Measurements from ENCODE around the gene KAZN. TPM values are rescaled to one million over a fixed set of nuclear protein-coding genes. Genes with fewer than 3 reads are reported as not detected.

KAZN gene
- polyA plus RNA-seq, 1 of the 3 experiments (the other 2 are of a cell fraction) = 6.8 TPM

DNA sequence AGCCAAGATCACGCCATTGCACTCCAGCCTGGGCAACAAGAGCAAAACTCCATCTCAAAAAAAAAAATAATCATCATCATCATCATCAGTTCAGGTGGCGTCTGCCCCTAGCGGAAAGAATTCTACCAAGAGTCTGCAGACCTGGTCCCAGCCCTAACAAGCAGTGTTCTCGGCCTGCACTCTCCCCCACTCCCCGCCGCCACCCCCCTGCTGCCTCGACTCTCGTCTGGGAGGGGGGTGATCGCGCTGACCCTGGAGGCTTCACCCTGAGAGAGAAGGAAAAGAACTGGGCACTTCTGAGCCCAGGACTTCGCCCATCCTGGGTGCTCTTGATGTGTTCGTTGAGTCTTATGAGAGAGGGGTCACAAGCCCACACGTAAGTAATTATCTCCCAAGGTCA, 394.9 kb downstream of the KAZN start:
- H3K36me3 ChIP-seq (replicated peaks in 1 of 2; ENCODE audit: control insufficient read depth in 1 of 2, insufficient read depth in 2 of 2, low read length in 1 of 2) = no peaks in the 10 kb centered on the region
- TF ChIP-seq, protein P1, sequence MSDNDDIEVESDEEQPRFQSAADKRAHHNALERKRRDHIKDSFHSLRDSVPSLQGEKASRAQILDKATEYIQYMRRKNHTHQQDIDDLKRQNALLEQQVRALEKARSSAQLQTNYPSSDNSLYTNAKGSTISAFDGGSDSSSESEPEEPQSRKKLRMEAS (IDR thresholded peaks at IDR 0.05; ENCODE audit: low read depth) = no peak
- TF ChIP-seq NRF1 (IDR thresholded peaks at IDR 0.05; ENCODE audit: low read depth, low read length) = no peak
- TF ChIP-seq, protein P2, sequence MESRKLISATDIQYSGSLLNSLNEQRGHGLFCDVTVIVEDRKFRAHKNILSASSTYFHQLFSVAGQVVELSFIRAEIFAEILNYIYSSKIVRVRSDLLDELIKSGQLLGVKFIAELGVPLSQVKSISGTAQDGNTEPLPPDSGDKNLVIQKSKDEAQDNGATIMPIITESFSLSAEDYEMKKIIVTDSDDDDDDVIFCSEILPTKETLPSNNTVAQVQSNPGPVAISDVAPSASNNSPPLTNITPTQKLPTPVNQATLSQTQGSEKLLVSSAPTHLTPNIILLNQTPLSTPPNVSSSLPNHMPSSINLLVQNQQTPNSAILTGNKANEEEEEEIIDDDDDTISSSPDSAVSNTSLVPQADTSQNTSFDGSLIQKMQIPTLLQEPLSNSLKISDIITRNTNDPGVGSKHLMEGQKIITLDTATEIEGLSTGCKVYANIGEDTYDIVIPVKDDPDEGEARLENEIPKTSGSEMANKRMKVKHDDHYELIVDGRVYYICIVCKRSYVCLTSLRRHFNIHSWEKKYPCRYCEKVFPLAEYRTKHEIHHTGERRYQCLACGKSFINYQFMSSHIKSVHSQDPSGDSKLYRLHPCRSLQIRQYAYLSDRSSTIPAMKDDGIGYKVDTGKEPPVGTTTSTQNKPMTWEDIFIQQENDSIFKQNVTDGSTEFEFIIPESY (IDR thresholded peaks at IDR 0.05; ENCODE audit: borderline replicate concordance, low read depth) = no peak
- no peak for TF ChIP-seq FOSL2 (IDR thresholded peaks at IDR 0.05; ENCODE audit: borderline replicate concordance, low read depth)
- TF ChIP-seq, protein P3, sequence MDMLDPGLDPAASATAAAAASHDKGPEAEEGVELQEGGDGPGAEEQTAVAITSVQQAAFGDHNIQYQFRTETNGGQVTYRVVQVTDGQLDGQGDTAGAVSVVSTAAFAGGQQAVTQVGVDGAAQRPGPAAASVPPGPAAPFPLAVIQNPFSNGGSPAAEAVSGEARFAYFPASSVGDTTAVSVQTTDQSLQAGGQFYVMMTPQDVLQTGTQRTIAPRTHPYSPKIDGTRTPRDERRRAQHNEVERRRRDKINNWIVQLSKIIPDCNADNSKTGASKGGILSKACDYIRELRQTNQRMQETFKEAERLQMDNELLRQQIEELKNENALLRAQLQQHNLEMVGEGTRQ (IDR thresholded peaks at IDR 0.05; ENCODE audit: borderline replicate concordance, low read depth, low read length) = no peak
- no peak for TF ChIP-seq CHD2 (IDR thresholded peaks at IDR 0.05; ENCODE audit: low read length, partially characterized antibody)
- no peak for TF ChIP-seq EZH2phosphoT487 (IDR thresholded peaks at IDR 0.05; ENCODE audit: borderline replicate concordance, low read depth)
- TF ChIP-seq TCF12 (IDR thresholded peaks at IDR 0.05) = no peak
- no peak for TF ChIP-seq MXI1 (IDR thresholded peaks at IDR 0.05; ENCODE audit: low read depth, low read length)
- TF ChIP-seq, protein P4, sequence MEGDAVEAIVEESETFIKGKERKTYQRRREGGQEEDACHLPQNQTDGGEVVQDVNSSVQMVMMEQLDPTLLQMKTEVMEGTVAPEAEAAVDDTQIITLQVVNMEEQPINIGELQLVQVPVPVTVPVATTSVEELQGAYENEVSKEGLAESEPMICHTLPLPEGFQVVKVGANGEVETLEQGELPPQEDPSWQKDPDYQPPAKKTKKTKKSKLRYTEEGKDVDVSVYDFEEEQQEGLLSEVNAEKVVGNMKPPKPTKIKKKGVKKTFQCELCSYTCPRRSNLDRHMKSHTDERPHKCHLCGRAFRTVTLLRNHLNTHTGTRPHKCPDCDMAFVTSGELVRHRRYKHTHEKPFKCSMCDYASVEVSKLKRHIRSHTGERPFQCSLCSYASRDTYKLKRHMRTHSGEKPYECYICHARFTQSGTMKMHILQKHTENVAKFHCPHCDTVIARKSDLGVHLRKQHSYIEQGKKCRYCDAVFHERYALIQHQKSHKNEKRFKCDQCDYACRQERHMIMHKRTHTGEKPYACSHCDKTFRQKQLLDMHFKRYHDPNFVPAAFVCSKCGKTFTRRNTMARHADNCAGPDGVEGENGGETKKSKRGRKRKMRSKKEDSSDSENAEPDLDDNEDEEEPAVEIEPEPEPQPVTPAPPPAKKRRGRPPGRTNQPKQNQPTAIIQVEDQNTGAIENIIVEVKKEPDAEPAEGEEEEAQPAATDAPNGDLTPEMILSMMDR (IDR thresholded peaks at IDR 0.05) = no peak
- no peak for TF ChIP-seq MEF2A (IDR thresholded peaks at IDR 0.05; ENCODE audit: borderline replicate concordance, low read depth)
- H3K27ac ChIP-seq (ENCODE audit: low read depth in 2 of 2, low read length in 1 of 2) = no peak overlapping the region
- no peak overlapping the region for H3K4me2 ChIP-seq
- POLR2A ChIA-PET = no interaction called here
- H3F3A ChIP-seq (replicated peaks; ENCODE audit: insufficient read depth) = peaks cover 20% of the 10 kb centered on the region
- H3K79me2 ChIP-seq (ENCODE audit: insufficient read depth) = peaks cover 59% of the 10 kb centered on the region; the same call in 1 of the 2 replicates
- no peak overlapping the region for H3K4me3 ChIP-seq (ENCODE audit: low read depth in 2 of 2, low read length in 1 of 2)
- no peaks in the 10 kb centered on the region for H3K9me2 ChIP-seq
- 72% methylated on average over 6 of the region's 13 CpGs for WGBS (ENCODE audit: low lambda C conversion rate)
- H3K9ac ChIP-seq = no peak overlapping the region
- CTCF ChIA-PET = interaction anchor here (0.6 kb wide), 1 partner anchor 35 kb away, joined by 5 read pairs; no protein-coding TSS in a partner anchor
- H2AFZ ChIP-seq (ENCODE audit: low read depth) = no peak overlapping the region
- H3K9me3 ChIP-seq = no peaks in the 10 kb centered on the region
- no peaks in the 10 kb centered on the region for H3K27me3 ChIP-seq (ENCODE audit: insufficient read depth)
- no peak for DNase-seq
- no peaks in the 10 kb centered on the region for H4K20me1 ChIP-seq (ENCODE audit: insufficient read depth)
- H3K4me1 ChIP-seq (ENCODE audit: control insufficient read depth in 1 of 2, insufficient read depth in 2 of 2, low read depth in 1 of 2, low read length in 1 of 2) = peaks cover 15 to 22% of the 10 kb centered on the region in 2 experiments; a peak in 2 of 4 replicates

DNA sequence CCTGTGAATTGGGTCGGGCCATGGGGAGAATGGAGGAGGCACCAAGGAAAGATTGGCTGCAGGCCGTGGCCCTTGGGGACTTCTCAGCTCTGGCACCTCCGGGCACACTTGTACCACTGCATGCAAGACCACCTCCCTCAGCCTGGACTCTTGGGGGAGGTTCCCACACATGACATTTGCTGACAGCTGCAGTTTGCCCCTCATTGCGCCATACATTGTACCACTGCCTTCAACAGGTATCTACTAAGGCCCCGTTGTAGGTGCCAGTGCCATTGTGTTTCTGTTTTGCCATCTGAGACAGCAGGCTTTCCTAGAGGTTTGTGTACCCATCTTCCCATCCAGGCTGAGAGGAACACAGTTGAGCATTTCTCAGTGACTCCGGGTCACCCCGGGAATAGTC, 395.7 kb downstream of the KAZN start:
- Histone ChIP-seq H3K9me2 (no peaks in the 10 kb centered on the region), H4K20me1 (ENCODE audit: insufficient read depth) (no peaks in the 10 kb centered on the region), H3K4me3 (ENCODE audit: low read depth in 2 of 2, low read length in 1 of 2) (no peak overlapping the region), H3K27me3 (ENCODE audit: insufficient read depth) (no peaks in the 10 kb centered on the region), H3F3A (replicated peaks; ENCODE audit: insufficient read depth) (peaks cover 20% of the 10 kb centered on the region), H3K79me2 (ENCODE audit: insufficient read depth) (peaks cover 59% of the 10 kb centered on the region; the same call in 1 of the 2 replicates), H3K9ac (no peak overlapping the region), H3K4me1 (ENCODE audit: control insufficient read depth in 1 of 2, insufficient read depth in 2 of 2, low read depth in 1 of 2, low read length in 1 of 2) (peaks cover 10 to 22% of the 10 kb centered on the region in 2 experiments; a peak in 2 of 4 replicates), H3K9me3 (no peaks in the 10 kb centered on the region), H3K27ac (ENCODE audit: low read depth in 2 of 2, low read length in 1 of 2) (no peak overlapping the region), H3K4me2 (no peak overlapping the region), H3K36me3 (replicated peaks in 1 of 2; ENCODE audit: control insufficient read depth in 1 of 2, insufficient read depth in 2 of 2, low read length in 1 of 2) (no peaks in the 10 kb centered on the region), H2AFZ (ENCODE audit: low read depth) (no peak overlapping the region)
- CTCF ChIA-PET = interaction anchor here (0.6 kb wide), 1 partner anchor 34 kb away, joined by 5 read pairs; no protein-coding TSS in a partner anchor
- no peak for DNase-seq
- WGBS (ENCODE audit: low lambda C conversion rate) = 98% methylated on average over 4 of the region's 7 CpGs
- POLR2A ChIA-PET = no interaction called here
- TF ChIP-seq, protein P5, sequence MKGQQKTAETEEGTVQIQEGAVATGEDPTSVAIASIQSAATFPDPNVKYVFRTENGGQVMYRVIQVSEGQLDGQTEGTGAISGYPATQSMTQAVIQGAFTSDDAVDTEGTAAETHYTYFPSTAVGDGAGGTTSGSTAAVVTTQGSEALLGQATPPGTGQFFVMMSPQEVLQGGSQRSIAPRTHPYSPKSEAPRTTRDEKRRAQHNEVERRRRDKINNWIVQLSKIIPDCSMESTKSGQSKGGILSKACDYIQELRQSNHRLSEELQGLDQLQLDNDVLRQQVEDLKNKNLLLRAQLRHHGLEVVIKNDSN (IDR thresholded peaks at IDR 0.05; ENCODE audit: borderline replicate concordance, low read depth) = no peak
- TF ChIP-seq, protein P4 (IDR thresholded peaks at IDR 0.05) = no peak
- TF ChIP-seq, protein P6, sequence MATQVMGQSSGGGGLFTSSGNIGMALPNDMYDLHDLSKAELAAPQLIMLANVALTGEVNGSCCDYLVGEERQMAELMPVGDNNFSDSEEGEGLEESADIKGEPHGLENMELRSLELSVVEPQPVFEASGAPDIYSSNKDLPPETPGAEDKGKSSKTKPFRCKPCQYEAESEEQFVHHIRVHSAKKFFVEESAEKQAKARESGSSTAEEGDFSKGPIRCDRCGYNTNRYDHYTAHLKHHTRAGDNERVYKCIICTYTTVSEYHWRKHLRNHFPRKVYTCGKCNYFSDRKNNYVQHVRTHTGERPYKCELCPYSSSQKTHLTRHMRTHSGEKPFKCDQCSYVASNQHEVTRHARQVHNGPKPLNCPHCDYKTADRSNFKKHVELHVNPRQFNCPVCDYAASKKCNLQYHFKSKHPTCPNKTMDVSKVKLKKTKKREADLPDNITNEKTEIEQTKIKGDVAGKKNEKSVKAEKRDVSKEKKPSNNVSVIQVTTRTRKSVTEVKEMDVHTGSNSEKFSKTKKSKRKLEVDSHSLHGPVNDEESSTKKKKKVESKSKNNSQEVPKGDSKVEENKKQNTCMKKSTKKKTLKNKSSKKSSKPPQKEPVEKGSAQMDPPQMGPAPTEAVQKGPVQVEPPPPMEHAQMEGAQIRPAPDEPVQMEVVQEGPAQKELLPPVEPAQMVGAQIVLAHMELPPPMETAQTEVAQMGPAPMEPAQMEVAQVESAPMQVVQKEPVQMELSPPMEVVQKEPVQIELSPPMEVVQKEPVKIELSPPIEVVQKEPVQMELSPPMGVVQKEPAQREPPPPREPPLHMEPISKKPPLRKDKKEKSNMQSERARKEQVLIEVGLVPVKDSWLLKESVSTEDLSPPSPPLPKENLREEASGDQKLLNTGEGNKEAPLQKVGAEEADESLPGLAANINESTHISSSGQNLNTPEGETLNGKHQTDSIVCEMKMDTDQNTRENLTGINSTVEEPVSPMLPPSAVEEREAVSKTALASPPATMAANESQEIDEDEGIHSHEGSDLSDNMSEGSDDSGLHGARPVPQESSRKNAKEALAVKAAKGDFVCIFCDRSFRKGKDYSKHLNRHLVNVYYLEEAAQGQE (IDR thresholded peaks at IDR 0.05; ENCODE audit: low read depth, low read length) = no peak
